Measurements from ENCODE around the gene MTMR2. TPM values are rescaled to one million over a fixed set of nuclear protein-coding genes. Genes with fewer than 3 reads are reported as not detected.

Gene MTMR2
- total RNA-seq, 1 donor from 2014 or later, result 68.0 TPM

GRCh38 chr11:95933594-95933993, 9.7 kb upstream of the MTMR2 start:
- H2AFZ ChIP-seq (ENCODE audit: low read depth, low read length), result no peak overlapping the region
- H3K27ac ChIP-seq (ENCODE audit: low read depth, low read length), result no peak overlapping the region
- DNase-seq (ENCODE audit: low read depth) (no peak), FAIRE-seq (no peak)
- no peak overlapping the region for H3K27ac Mint-ChIP-seq (ENCODE audit: unreplicated experiment)
- no peaks in the 10 kb centered on the region for H4K20me1 ChIP-seq (ENCODE audit: insufficient read depth, low read length)
- H3K9ac ChIP-seq (ENCODE audit: low read length), result no peak overlapping the region
- no peaks in the 10 kb centered on the region for H3K79me2 ChIP-seq (ENCODE audit: insufficient read depth, low read length)
- H3K4me1 Mint-ChIP-seq (ENCODE audit: low read depth, unreplicated experiment), result no peaks in the 10 kb centered on the region
- H3K4me3 Mint-ChIP-seq (ENCODE audit: unreplicated experiment), result peak overlapping the region; percentile 45
- peaks cover 23% of the 10 kb centered on the region for H3K9me3 Mint-ChIP-seq (ENCODE audit: unreplicated experiment)
- no peak for TF ChIP-seq EZH2 (IDR thresholded peaks at IDR 0.05; ENCODE audit: insufficient read depth, low read length)
- TF ChIP-seq, protein P1, sequence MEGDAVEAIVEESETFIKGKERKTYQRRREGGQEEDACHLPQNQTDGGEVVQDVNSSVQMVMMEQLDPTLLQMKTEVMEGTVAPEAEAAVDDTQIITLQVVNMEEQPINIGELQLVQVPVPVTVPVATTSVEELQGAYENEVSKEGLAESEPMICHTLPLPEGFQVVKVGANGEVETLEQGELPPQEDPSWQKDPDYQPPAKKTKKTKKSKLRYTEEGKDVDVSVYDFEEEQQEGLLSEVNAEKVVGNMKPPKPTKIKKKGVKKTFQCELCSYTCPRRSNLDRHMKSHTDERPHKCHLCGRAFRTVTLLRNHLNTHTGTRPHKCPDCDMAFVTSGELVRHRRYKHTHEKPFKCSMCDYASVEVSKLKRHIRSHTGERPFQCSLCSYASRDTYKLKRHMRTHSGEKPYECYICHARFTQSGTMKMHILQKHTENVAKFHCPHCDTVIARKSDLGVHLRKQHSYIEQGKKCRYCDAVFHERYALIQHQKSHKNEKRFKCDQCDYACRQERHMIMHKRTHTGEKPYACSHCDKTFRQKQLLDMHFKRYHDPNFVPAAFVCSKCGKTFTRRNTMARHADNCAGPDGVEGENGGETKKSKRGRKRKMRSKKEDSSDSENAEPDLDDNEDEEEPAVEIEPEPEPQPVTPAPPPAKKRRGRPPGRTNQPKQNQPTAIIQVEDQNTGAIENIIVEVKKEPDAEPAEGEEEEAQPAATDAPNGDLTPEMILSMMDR (IDR thresholded peaks at IDR 0.05; ENCODE audit: insufficient read depth, low read depth, low read length), result no peak
- no peaks in the 10 kb centered on the region for H3K27me3 ChIP-seq (ENCODE audit: insufficient read depth, low read length)
- no peak overlapping the region for H3K4me3 ChIP-seq (ENCODE audit: insufficient read depth, low read depth, low read length)
- H3K27me3 Mint-ChIP-seq (ENCODE audit: low read depth, unreplicated experiment), result no peaks in the 10 kb centered on the region
- no peaks in the 10 kb centered on the region for H3K4me1 ChIP-seq (ENCODE audit: insufficient read depth, low read length)
- no peak overlapping the region for H3K4me2 ChIP-seq (ENCODE audit: low read length)
- no peaks in the 10 kb centered on the region for H3K9me3 ChIP-seq (ENCODE audit: insufficient read depth, low read depth, low read length)
- no peaks in the 10 kb centered on the region for H3K36me3 ChIP-seq (ENCODE audit: insufficient read depth, low read length)
- peaks cover 6% of the 10 kb centered on the region for H3K36me3 Mint-ChIP-seq (ENCODE audit: low read depth, unreplicated experiment)

- H3K4me1 ChIP-seq (ENCODE audit: insufficient read depth, low read length), result no peaks in the 10 kb centered on the region
- H3K9me3 ChIP-seq (ENCODE audit: insufficient read depth, low read depth, low read length), result no peaks in the 10 kb centered on the region
- no peak overlapping the region for H2AFZ ChIP-seq (ENCODE audit: low read depth, low read length)
- H3K27me3 ChIP-seq (ENCODE audit: insufficient read depth, low read length), result no peaks in the 10 kb centered on the region
- FAIRE-seq (no peak), DNase-seq (ENCODE audit: low read depth) (no peak)
- H3K9ac ChIP-seq (ENCODE audit: low read length), result no peak overlapping the region
- no peaks in the 10 kb centered on the region for H3K36me3 ChIP-seq (ENCODE audit: insufficient read depth, low read length)
- H3K27ac ChIP-seq (ENCODE audit: low read depth, low read length), result no peak overlapping the region
- no peak overlapping the region for H3K4me2 ChIP-seq (ENCODE audit: low read length)
- peaks cover 18% of the 10 kb centered on the region for H3K9me3 Mint-ChIP-seq (ENCODE audit: unreplicated experiment)
- peaks cover 6% of the 10 kb centered on the region for H3K36me3 Mint-ChIP-seq (ENCODE audit: low read depth, unreplicated experiment)
- no peak overlapping the region for H3K4me3 Mint-ChIP-seq (ENCODE audit: unreplicated experiment)
- no peaks in the 10 kb centered on the region for H3K4me1 Mint-ChIP-seq (ENCODE audit: low read depth, unreplicated experiment)
- TF ChIP-seq, protein P1 (IDR thresholded peaks at IDR 0.05; ENCODE audit: insufficient read depth, low read depth, low read length), result no peak
- TF ChIP-seq EZH2 (IDR thresholded peaks at IDR 0.05; ENCODE audit: insufficient read depth, low read length), result no peak
- H3K27me3 Mint-ChIP-seq (ENCODE audit: low read depth, unreplicated experiment), result no peaks in the 10 kb centered on the region
- H4K20me1 ChIP-seq (ENCODE audit: insufficient read depth, low read length), result no peaks in the 10 kb centered on the region
- H3K79me2 ChIP-seq (ENCODE audit: insufficient read depth, low read length), result no peaks in the 10 kb centered on the region
- no peak overlapping the region for H3K27ac Mint-ChIP-seq (ENCODE audit: unreplicated experiment)
- no peak overlapping the region for H3K4me3 ChIP-seq (ENCODE audit: insufficient read depth, low read depth, low read length)
Observed at GRCh38 chr11:95931916-95932315, 8.0 kb upstream of the MTMR2 start.

DNA sequence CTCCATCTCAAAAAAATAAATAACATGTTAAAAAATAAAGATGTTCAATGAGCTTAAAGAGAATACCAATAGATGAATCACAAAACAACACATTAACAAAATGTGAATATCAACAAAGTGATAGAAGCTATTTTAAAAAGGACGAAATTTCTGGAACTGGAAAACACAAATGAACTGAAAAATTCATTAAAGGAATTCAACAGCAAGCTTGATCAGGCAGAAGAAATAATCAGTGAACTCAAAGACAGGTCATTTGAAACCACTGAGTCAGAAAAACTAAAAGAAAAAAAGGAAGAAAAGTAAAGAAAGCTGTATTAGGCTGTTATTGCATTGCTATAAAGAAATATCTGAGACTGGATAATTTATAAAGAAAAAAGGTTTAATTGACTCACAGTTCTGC, 7.0 kb upstream of the MTMR2 start:
- peaks cover 15% of the 10 kb centered on the region for H3K9me3 Mint-ChIP-seq (ENCODE audit: unreplicated experiment)
- no peak for FAIRE-seq

More for the DNA sequence above, 7.0 kb upstream of the MTMR2 start:
- Mint-ChIP-seq H3K4me3 (ENCODE audit: unreplicated experiment) (no peak overlapping the region), H3K27ac (ENCODE audit: unreplicated experiment) (no peak overlapping the region), H3K36me3 (ENCODE audit: low read depth, unreplicated experiment) (peaks cover 3% of the 10 kb centered on the region), H3K27me3 (ENCODE audit: low read depth, unreplicated experiment) (no peaks in the 10 kb centered on the region), H3K4me1 (ENCODE audit: low read depth, unreplicated experiment) (no peaks in the 10 kb centered on the region)
- Histone ChIP-seq H2AFZ (ENCODE audit: low read depth, low read length) (no peak overlapping the region), H3K79me2 (ENCODE audit: insufficient read depth, low read length) (no peaks in the 10 kb centered on the region), H3K4me2 (ENCODE audit: low read length) (no peak overlapping the region), H3K9me3 (ENCODE audit: insufficient read depth, low read depth, low read length) (no peaks in the 10 kb centered on the region), H3K4me1 (ENCODE audit: insufficient read depth, low read length) (no peaks in the 10 kb centered on the region), H3K4me3 (ENCODE audit: insufficient read depth, low read depth, low read length) (no peak overlapping the region), H3K27ac (ENCODE audit: low read depth, low read length) (no peak overlapping the region), H3K27me3 (ENCODE audit: insufficient read depth, low read length) (no peaks in the 10 kb centered on the region), H3K36me3 (ENCODE audit: insufficient read depth, low read length) (no peaks in the 10 kb centered on the region), H4K20me1 (ENCODE audit: insufficient read depth, low read length) (no peaks in the 10 kb centered on the region), H3K9ac (ENCODE audit: low read length) (no peak overlapping the region)
- TF ChIP-seq, protein P1 (IDR thresholded peaks at IDR 0.05; ENCODE audit: insufficient read depth, low read depth, low read length), result no peak
- TF ChIP-seq EZH2 (IDR thresholded peaks at IDR 0.05; ENCODE audit: insufficient read depth, low read length), result no peak
- no peak for DNase-seq (ENCODE audit: low read depth)
